Psoas muscle (tissue), 8 donors: ENCODE measurements around the gene MICU2. TPM values are rescaled to one million over a fixed set of nuclear protein-coding genes. Genes with fewer than 3 reads are reported as not detected.

Source experiments
- ATAC-seq, 4 donors: fragments of 200-7000 bp; cut with Tn5 transposase; one replicate each; pipeline ENCODE4 v1.9.1; 2020; ENCODE audit warnings: moderate library complexity in 3 of 4, mild to moderate bottlenecking in 2 of 4
- DNase-seq, 2 donors: peaks; one replicate each; pipeline ENCODE4 v3.0.0-alpha.2; 2020
- H3K27ac ChIP-seq: fragments of 200-600 bp; one replicate; pipeline ENCODE4 v1.8.0; 2022
- H3K27me3 ChIP-seq, 3 donors: fragments of 200-600 bp in 1 of 3; one replicate each; pipeline versions ENCODE4 v1.6.1 to v1.8.0; 2013 to 2022; ENCODE audit warnings: low read length in 2 of 3, mild to moderate bottlenecking in 2 of 3, moderate library complexity in 1 of 3; ENCODE audit not compliant: insufficient read depth in 3 of 3
- H3K36me3 ChIP-seq, 2 donors: fragments of 200-600 bp in 1 of 2; one replicate each; pipeline versions ENCODE4 v1.6.1 to v1.8.0; 2013 to 2022; ENCODE audit warnings: low read depth in 1 of 2, mild to moderate bottlenecking in 1 of 2, moderate library complexity in 1 of 2; ENCODE audit not compliant: insufficient read depth in 1 of 2
- H3K4me1 ChIP-seq: fragments of 200-600 bp; one replicate; pipeline ENCODE4 v1.8.0; 2022
- H3K4me3 ChIP-seq: fragments of 200-600 bp; one replicate; pipeline ENCODE4 v1.8.0; 2022; ENCODE audit warnings: mild to moderate bottlenecking
- H3K9me3 ChIP-seq: fragments of 200-600 bp; one replicate; pipeline ENCODE4 v1.8.0; 2022
- CTCF ChIP-seq: fragments of 200-600 bp; IDR thresholded peaks from one replicate; pipeline ENCODE4 v1.8.0; 2022; ENCODE audit warnings: antibody characterized with exemption
- WGBS, 3 donors: extraction: QIAGEN DNeasy Blood & Tissue Kit; methylation state at CpG; one replicate each; pipeline versions ENCODE4 v1.1.6 to v1.1.7; 2013; 5-methylcytosine and 5-hydroxymethylcytosine counted together
- intact Hi-C, 2 donors: fragments of 100-400 bp; cut with DNase I; formaldehyde crosslinking; loops; one replicate each; pipeline versions ENCODE4 v1.11.0 to v1.14.2; 2022
- polyA plus RNA-seq, 3 donors: library from polyadenylated mRNA; stranded (reverse); fragments of 200-250 nt; gene quantifications; one replicate each; pipeline ENCODE4 v1.2.3, GENCODE V29; 2013
- total RNA-seq, 4 donors: library from RNA; stranded (reverse); fragmentation: NEBNext Ultra II Directional in 2 of 4; extraction: Animal tissue kit (Norgen Biotek cat#: 25700) in 2 of 4; gene quantifications; one replicate each; pipeline versions ENCODE4 v1.2.1 to v1.2.4, GENCODE V29; 2021 to 2023
- donor health status: healthy with polysubstance abuse.
- donor health status: DM: no; HTN: no; CAD: no; lungs with moderate emphysema.
- donor health status: Bipolar disorder and iron deficiency.
- donor health status: healthy.
- donor health status: DM: yes; HTN: yes; CAD: no.
- donor health status: DM: no; HTN: no; CAD: no.
- donor health status: DM: no; HTN: no; CAD: no.
- donor health status: DM: yes; HTN: yes; CAD: no.

The MICU2 gene
- total and polyA plus RNA-seq, 7 donors: 43.6 to 51.2 (median 44.9) TPM

DNA sequence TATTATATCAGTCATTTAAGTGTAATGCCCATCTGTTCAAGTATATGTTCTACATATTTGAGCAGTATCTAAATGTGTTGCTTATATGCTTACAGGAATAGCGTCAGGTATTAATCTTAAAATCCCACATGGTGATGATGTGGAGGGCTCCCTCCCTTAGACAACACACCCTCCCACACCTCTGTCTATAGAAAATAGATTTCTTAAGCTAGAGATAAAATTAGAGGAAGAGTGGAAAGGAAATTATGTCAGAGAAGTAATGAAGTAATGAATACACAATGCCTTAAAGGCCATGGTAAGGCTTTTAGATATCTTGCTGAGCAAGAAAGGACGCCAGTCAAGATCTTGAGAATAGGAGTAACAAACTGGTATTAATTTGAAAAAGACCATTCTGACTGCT lies 157.3 kb downstream of the MICU2 start:
- ATAC-seq: no peak
- WGBS, 3 donors: 93 to 100% (median 97%) methylated on average over 2 of the region's 2 CpGs
- H3K4me1 ChIP-seq: no peaks in the 10 kb centered on the region

GRCh38 chr13:21445759-21446158 lies 158.2 kb downstream of the MICU2 start:
- 84 to 90% (median 89%) methylated on average over 6 of the region's 6 CpGs for WGBS, 3 donors
- DNase-seq: no peak
- H3K9me3 ChIP-seq: no peaks in the 10 kb centered on the region
- H3K36me3 ChIP-seq: no peaks in the 10 kb centered on the region
- no peak overlapping the region for H3K27ac ChIP-seq
- TF ChIP-seq CTCF: no peak
- H3K4me1 ChIP-seq: no peaks in the 10 kb centered on the region
- intact Hi-C loops: no loop called here
- ATAC-seq: no peak
- H3K4me3 ChIP-seq: no peak overlapping the region
- H3K27me3 ChIP-seq: no peaks in the 10 kb centered on the region

More for the DNA sequence above, 157.3 kb downstream of the MICU2 start:
- Histone ChIP-seq H3K27me3 (no peaks in the 10 kb centered on the region), H3K4me3 (no peak overlapping the region), H3K36me3 (no peaks in the 10 kb centered on the region), H3K9me3 (no peaks in the 10 kb centered on the region), H3K27ac (no peak overlapping the region)
- DNase-seq: no peak
- no peak for TF ChIP-seq CTCF
- intact Hi-C loops: no loop called here

DNA sequence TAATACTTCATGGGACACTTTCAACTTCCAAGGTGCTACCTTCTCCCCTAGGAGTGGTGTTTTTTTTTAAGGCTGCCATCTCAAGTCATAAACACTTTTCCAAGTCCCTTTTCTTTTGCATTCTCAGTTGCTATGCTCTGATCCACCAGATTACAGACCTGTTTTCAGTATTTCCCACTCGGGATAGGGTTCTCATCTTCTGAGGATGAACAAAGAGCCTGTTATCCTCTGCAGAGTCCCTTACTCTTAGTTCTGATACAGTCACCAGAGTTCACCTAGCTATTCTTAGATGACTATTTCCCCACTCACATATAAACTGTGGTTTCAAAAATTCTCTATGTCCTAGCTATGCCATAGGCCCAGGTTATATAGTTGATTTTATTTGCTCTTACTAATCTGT lies 160.8 kb downstream of the MICU2 start:
- intact Hi-C loops: no loop called here
- Histone ChIP-seq H3K27ac (no peak overlapping the region), H3K36me3 (no peaks in the 10 kb centered on the region), H3K4me1 (no peaks in the 10 kb centered on the region), H3K27me3 (no peaks in the 10 kb centered on the region), H3K4me3 (no peak overlapping the region), H3K9me3 (peaks cover 6% of the 10 kb centered on the region)
- no peak for TF ChIP-seq CTCF
- 87 to 97% (median 96%) methylated on average over 1 of the region's 1 CpG for WGBS, 3 donors
- ATAC-seq (no peak), DNase-seq (no peak)

Other genes starting within 250 kb of the MICU2 start
- gene ZDHHC20, start 144.9 kb downstream of the MICU2 start, total RNA-seq: 10 to 100 TPM; 10.8 to 16.9 (median 15.0) TPM
- gene ZDHHC20, start 144.9 kb downstream of the MICU2 start, polyA plus RNA-seq: 10 to 100 TPM in 1 of 3 donors, 1 to 10 TPM in 2; 4.1 to 11.5 (median 6.7) TPM
- 1 to 10 TPM; 1.2 to 1.7 (median 1.6) TPM for gene FGF9, start 66.9 kb upstream of the MICU2 start, total RNA-seq
- under 1 TPM; 0.69 to 1.00 (median 0.72) TPM for gene FGF9, start 66.9 kb upstream of the MICU2 start, polyA plus RNA-seq